Head of caudate nucleus (tissue), 42 donors: ENCODE results near the gene AGXT2.
A peak's percentile ranks its signal among the peaks of the same experiment; 100 is the strongest.

Source experiments
- DNase-seq, 42 donors: peaks; one replicate each; pipeline versions ENCODE4 v3.0.0 to v3.0.0-alpha.2; 2020 to 2021; ENCODE audit warnings: mixed read lengths in 7 of 42
- intact Hi-C: fragments of 100-400 bp; cut with DNase I; formaldehyde crosslinking; loops from one replicate; pipeline ENCODE4 v1.15.0; 2022

AGXT2 gene

DNA sequence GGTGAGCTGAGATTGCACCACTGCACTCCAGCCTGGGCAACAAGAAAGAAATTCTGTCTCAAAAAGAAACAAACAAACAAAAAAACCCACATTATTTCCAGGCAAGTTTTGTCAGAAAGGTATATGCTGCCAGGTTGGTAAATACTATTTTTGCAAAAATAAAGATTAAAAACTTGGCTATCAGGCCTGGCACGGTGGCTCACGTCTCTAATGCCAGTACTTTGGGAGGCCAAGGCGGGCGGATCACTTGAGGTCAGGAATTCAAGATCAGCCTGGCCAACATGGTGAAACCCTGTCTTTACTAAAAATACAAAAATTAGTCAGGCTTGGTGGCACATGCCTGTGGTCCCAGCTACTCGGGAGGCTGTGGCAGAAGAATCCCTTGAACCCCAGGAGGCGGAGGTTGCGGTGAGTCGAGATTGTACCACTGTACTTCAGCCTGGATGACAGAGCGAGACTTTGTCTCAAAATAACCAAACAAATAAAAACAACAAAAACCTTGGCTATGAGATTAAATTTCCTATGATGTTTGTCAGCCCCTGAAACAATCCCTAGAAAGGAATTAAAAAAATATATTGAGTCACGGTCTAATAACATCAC is 22.7 kb downstream of the AGXT2 start:
- intact Hi-C loops: no loop called here

GRCh38 chr5:35023391-35024178 is 24.2 kb downstream of the AGXT2 start:
- intact Hi-C loops: no loop called here

More for the DNA sequence above, 22.7 kb downstream of the AGXT2 start:
- DNase-seq: no peak

GRCh38 chr5:35016174-35017051 is 31.3 kb downstream of the AGXT2 start:
- intact Hi-C loops: no loop called here
- DNase-seq: no peak

More at GRCh38 chr5:35023391-35024178, 24.2 kb downstream of the AGXT2 start:
- DNase-seq: no peak

GRCh38 chr5:35015063-35015462 is 32.7 kb downstream of the AGXT2 start:
- DNase-seq: no peak
- intact Hi-C loops: no loop called here

- intact Hi-C loops: no loop called here
- DNase-seq: no peak
Observed at GRCh38 chr5:35012796-35013195, 35.0 kb downstream of the AGXT2 start.

- DNase-seq: no peak
- intact Hi-C loops: no loop called here
Observed at GRCh38 chr5:35012365-35012764, 35.4 kb downstream of the AGXT2 start.

- intact Hi-C loops: no loop called here
- DNase-seq: no peak
Observed at GRCh38 chr5:35010676-35011075, 37.1 kb downstream of the AGXT2 start.

DNA sequence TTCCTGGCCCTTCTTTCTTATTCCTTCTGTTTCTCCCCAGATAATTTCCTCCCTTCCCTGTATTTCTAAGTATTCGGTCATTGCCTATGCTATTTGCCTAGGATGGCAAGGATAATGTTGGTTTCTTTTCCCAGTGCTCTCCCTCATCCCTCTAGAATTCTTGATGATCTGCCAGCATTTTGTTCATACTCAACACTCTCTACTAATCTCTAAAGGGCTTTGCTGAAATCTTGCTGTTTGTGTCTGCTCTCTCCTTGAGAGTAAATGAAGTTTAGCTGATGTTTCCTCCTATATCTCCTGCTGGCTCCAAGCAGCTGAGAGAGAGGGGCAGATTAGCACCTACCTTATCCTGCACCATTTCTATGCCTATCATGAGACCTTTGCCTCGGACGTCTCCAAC is 38.1 kb downstream of the AGXT2 start:
- DNase-seq: no peak
- intact Hi-C loops: no loop called here

- no peak for DNase-seq
- intact Hi-C loops: no loop called here
Observed at GRCh38 chr5:35009019-35009418, 38.7 kb downstream of the AGXT2 start.

- DNase-seq: no peak
- intact Hi-C loops: no loop called here
Observed at GRCh38 chr5:35004771-35005170, 43.0 kb downstream of the AGXT2 start.

GRCh38 chr5:35004200-35004599 is 43.5 kb downstream of the AGXT2 start:
- intact Hi-C loops: no loop called here
- no peak for DNase-seq

- peak in 40 of 42 donors; percentile 11 to 86 (median 63) for DNase-seq
- intact Hi-C loops: no loop called here
Observed at GRCh38 chr5:35003018-35003957, 44.5 kb downstream of the AGXT2 start.

DNA sequence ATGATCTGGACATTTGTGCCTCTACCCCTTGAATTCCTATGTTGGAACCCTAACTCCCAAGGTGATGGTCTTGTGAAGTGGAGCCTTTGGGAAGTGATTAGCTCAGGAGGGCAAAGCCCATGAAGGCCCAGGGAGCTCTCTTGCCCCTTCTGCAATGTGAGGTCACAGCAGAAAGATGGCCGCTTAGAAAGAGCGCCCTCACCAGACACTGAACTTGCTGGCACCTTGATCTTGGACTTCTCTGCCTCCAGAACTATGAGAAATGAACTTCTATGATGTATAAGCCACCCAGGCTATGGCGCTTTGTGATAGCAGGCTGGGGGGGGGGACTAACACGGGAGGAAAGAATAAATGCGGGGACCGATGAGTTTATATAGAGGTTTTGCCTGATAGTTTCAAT is 45.3 kb downstream of the AGXT2 start:
- DNase-seq: no peak
- intact Hi-C loops: no loop called here

- intact Hi-C loops: no loop called here
- DNase-seq: no peak
Observed at GRCh38 chr5:35001842-35002241, 45.9 kb downstream of the AGXT2 start.

DNA sequence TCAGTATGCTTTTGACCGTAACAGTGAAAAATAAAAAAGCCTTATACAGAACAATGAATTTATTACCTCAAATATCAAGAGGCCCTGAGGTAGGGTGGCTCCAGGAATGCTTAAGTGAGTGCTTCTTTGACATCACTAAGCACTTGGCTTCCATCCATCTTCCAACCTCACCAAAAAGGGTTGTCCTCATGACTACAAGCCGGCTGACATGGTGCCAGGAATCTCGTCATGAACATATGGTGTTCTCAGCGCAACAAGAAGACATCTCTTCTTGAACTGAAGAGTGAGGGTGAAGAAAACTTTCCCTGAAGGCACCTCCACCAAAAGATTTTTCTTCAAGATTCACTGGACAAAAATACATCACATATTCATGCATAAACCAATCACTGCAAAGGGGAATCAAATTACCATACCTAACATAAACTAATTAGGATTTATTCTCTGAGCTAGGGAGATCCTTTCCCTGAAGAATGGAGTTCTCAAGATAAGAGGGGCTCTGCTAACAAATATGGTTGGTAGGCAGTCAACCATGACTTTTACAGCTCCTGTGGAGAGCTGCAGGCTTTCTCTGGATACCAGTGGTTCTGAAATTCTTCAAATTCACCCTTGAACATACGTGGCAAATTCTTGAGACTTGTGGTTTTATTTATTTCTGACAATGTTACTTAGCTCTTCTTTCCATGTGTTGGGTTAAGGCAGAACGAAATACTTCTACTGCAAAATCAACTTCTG is 49.5 kb downstream of the AGXT2 start:
- intact Hi-C loops: no loop called here
- no peak for DNase-seq

- intact Hi-C loops: no loop called here
- DNase-seq: no peak
Observed at GRCh38 chr5:34996261-34996660, 51.5 kb downstream of the AGXT2 start.

- intact Hi-C loops: no loop called here
- no peak for DNase-seq
Observed at GRCh38 chr5:34993951-34994350, 53.8 kb downstream of the AGXT2 start.
